Measurements from ENCODE around the gene ARL6IP4. TPM values are rescaled to one million over a fixed set of nuclear protein-coding genes. Genes with fewer than 3 reads are reported as not detected.

The ARL6IP4 gene
- total RNA-seq, 1 experiment from 2014 or later = 171 TPM

DNA sequence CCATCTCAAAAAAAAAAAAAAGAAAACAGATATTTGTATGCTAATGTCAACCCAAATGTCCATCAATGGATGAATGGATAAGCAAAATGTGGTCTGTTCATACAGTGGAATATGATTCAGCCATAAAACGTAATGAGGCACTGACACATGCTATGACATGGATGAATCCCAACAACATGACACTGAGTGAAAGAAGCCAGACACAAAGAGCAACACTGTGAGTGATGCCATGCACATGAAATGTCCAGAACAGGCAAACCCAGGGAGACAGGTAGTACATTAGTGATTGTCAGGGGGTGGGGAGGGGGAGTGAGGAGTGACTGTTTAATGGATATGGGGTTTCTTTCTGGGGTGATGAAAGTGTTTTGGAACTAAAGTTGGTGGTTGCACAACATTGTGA is 50.2 kb downstream of the ARL6IP4 start:
- no peak for DNase-seq
- no peak overlapping the region for H3K4me3 Mint-ChIP-seq (ENCODE audit: low read depth, unreplicated experiment)
- no peaks in the 10 kb centered on the region for H3K9me3 Mint-ChIP-seq (ENCODE audit: low read depth, unreplicated experiment)
- TF ChIP-seq, protein P1, sequence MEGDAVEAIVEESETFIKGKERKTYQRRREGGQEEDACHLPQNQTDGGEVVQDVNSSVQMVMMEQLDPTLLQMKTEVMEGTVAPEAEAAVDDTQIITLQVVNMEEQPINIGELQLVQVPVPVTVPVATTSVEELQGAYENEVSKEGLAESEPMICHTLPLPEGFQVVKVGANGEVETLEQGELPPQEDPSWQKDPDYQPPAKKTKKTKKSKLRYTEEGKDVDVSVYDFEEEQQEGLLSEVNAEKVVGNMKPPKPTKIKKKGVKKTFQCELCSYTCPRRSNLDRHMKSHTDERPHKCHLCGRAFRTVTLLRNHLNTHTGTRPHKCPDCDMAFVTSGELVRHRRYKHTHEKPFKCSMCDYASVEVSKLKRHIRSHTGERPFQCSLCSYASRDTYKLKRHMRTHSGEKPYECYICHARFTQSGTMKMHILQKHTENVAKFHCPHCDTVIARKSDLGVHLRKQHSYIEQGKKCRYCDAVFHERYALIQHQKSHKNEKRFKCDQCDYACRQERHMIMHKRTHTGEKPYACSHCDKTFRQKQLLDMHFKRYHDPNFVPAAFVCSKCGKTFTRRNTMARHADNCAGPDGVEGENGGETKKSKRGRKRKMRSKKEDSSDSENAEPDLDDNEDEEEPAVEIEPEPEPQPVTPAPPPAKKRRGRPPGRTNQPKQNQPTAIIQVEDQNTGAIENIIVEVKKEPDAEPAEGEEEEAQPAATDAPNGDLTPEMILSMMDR (IDR thresholded peaks at IDR 0.05; ENCODE audit: unreplicated experiment) = no peak
- no peaks in the 10 kb centered on the region for H3K27me3 Mint-ChIP-seq (ENCODE audit: unreplicated experiment)
- peaks cover 5% of the 10 kb centered on the region for H3K36me3 Mint-ChIP-seq (ENCODE audit: insufficient read depth, unreplicated experiment)
- intact Hi-C loops (cut with micrococcal nuclease; ENCODE audit: unreplicated experiment) = no loop called here
- H3K4me1 Mint-ChIP-seq (ENCODE audit: low read depth, unreplicated experiment) = no peaks in the 10 kb centered on the region
- no peak overlapping the region for H3K27ac Mint-ChIP-seq (ENCODE audit: unreplicated experiment)
- BruUV-seq (replicated peaks) = no TSS peak
- CTCF ChIA-PET = no interaction called here

DNA sequence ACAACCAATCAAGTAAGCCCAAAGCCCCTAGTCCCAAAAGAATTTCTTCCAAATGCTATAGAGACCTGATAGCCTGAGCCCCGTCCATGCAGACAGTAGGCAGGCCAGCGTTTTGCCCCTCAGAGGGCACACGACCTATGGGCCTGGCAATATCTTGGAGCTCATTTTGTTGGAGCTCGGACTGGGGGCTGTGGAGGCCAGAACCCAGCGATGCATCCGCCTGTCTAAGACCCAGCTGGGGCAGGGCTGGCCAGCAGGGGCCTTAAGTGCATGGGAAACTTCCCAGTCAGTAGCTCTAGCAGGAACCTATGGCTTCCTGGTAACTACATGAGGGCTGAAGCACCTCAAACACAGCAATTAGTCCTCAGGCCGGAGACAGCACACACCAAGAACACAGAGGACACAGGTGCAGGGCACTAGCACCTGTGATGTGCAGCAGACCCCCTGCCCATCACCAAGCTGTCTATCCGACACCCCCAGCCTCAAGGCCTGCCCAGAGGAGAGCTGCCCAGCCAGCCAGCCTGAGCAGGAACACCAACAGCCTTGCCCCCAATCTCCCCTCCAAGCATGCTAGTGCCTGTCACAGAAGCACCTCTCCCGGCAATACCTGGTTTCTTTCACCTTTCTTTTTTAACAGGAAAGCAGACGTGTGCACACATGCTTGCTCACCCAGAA is 50.8 kb downstream of the ARL6IP4 start:
- H3K4me1 Mint-ChIP-seq (ENCODE audit: low read depth, unreplicated experiment) = no peaks in the 10 kb centered on the region
- CTCF ChIA-PET = no interaction called here
- BruUV-seq (replicated peaks) = no TSS peak
- no peaks in the 10 kb centered on the region for H3K27me3 Mint-ChIP-seq (ENCODE audit: unreplicated experiment)
- H3K36me3 Mint-ChIP-seq (ENCODE audit: insufficient read depth, unreplicated experiment) = peaks cover 5% of the 10 kb centered on the region
- no peak overlapping the region for H3K4me3 Mint-ChIP-seq (ENCODE audit: low read depth, unreplicated experiment)
- DNase-seq = no peak
- TF ChIP-seq, protein P1 (IDR thresholded peaks at IDR 0.05; ENCODE audit: unreplicated experiment) = no peak
- H3K27ac Mint-ChIP-seq (ENCODE audit: unreplicated experiment) = no peak overlapping the region
- intact Hi-C loops (cut with micrococcal nuclease; ENCODE audit: unreplicated experiment) = no loop called here
- no peaks in the 10 kb centered on the region for H3K9me3 Mint-ChIP-seq (ENCODE audit: low read depth, unreplicated experiment)

Small RNA genes within 50 kb of the gene (microRNA-seq; reads per million reads assigned to microRNA genes)
- gene MIR4304 = not detected

Other genes with a start within 250 kb of the ARL6IP4 start
- gene HCAR1, start 249.8 kb upstream of the ARL6IP4 start, total RNA-seq (2022) = 5.0 and 5.9 TPM in 2 replicates
- 83.2 and 85.8 TPM in 2 replicates for gene DENR, start 227.9 kb upstream of the ARL6IP4 start, total RNA-seq (2022)
- 0.66 and 0.98 TPM in 2 replicates for gene CCDC62, start 206.1 kb upstream of the ARL6IP4 start, total RNA-seq (2022)
- 234 and 246 TPM in 2 replicates for gene HIP1R, start 145.2 kb upstream of the ARL6IP4 start, total RNA-seq (2022)
- gene VPS37B, start 84.6 kb upstream of the ARL6IP4 start, total RNA-seq (2022) = 104 and 118 TPM in 2 replicates
- gene ABCB9, start 14.2 kb upstream of the ARL6IP4 start, total RNA-seq (2022) = 25.6 and 26.5 TPM in 2 replicates
- gene OGFOD2, start 5.4 kb upstream of the ARL6IP4 start, total RNA-seq (2022) = 21.5 and 22.8 TPM in 2 replicates
- 7.8 and 8.4 TPM in 2 replicates for gene PITPNM2, start 170.4 kb downstream of the ARL6IP4 start, total RNA-seq (2022)